ENCODE measurements around the gene IDNK.

IDNK gene

DNA sequence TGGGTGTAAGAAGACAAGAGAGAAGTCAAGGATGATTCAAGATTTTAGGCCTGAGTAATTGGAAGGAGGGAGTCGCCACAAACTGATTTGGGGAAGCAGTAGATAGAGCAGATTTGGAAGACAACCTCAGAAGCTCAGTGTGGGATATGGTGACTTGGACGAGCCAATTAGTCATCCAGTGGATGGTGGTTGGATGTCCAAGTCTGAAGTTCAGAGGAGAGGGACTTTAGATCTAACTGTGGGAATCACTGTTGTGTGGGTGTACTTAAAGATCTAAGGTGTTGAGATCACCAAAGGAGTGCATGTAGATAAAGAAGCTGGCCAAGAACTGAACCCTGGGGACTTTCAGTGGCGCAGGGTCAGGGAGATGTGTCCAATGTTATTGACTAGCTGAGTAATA lies 2.2 kb downstream of the IDNK start:
- TF ChIP-seq, protein P1, sequence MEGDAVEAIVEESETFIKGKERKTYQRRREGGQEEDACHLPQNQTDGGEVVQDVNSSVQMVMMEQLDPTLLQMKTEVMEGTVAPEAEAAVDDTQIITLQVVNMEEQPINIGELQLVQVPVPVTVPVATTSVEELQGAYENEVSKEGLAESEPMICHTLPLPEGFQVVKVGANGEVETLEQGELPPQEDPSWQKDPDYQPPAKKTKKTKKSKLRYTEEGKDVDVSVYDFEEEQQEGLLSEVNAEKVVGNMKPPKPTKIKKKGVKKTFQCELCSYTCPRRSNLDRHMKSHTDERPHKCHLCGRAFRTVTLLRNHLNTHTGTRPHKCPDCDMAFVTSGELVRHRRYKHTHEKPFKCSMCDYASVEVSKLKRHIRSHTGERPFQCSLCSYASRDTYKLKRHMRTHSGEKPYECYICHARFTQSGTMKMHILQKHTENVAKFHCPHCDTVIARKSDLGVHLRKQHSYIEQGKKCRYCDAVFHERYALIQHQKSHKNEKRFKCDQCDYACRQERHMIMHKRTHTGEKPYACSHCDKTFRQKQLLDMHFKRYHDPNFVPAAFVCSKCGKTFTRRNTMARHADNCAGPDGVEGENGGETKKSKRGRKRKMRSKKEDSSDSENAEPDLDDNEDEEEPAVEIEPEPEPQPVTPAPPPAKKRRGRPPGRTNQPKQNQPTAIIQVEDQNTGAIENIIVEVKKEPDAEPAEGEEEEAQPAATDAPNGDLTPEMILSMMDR (IDR thresholded peaks at IDR 0.05), result no peak

DNA sequence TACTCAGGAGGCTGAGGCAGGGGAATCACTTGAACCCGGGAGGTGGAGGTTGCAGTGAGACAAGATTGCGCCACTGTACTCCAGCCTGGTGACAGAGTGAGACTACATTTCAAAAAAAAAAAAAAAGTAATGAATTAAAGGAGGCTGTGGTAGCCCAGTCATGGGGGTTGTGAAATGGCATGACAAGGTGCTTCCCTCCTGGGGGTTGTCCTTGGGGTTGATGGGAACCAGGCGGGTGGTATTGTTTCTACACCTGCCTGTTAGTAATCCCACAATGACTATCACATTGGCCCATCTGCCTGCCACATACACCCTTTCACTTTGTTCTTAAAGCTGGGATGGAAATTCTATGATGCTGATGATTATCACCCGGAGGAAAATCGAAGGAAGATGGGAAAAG lies 5.6 kb downstream of the IDNK start:
- TF ChIP-seq, protein P1 (IDR thresholded peaks at IDR 0.05), result no peak

DNA sequence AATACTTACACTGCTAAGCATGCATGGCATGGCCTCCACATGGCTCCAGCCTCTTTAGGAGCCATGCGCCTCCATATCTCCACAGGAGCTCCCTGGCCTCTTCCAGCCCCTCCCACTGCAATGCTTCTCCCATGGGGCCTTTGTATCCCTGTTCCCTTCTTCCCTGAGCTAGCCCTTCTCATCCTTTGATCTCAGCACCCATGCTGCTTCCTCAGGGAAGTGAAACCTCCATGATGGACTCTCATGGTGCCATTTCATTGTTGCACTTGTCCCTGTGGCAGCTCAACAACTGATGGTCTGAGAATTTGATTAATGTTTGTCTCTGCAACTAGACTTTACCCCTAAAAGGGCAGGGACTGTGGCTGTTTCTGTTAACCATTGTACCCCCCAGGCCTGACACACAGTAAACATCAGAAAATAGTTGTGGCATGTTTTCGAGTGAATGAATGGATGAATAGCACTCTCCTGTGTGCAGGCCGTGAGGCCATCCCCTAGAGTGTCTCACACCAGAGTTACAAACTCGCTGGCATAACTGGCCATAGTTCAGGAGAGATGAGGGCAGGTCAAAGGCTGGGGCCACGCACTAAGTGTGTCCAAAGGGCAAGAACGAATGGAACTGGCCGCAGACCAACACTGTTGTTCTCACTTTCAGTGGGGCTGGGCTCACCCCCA lies 6.6 kb downstream of the IDNK start:
- TF ChIP-seq, protein P1 (IDR thresholded peaks at IDR 0.05), result no peak

DNA sequence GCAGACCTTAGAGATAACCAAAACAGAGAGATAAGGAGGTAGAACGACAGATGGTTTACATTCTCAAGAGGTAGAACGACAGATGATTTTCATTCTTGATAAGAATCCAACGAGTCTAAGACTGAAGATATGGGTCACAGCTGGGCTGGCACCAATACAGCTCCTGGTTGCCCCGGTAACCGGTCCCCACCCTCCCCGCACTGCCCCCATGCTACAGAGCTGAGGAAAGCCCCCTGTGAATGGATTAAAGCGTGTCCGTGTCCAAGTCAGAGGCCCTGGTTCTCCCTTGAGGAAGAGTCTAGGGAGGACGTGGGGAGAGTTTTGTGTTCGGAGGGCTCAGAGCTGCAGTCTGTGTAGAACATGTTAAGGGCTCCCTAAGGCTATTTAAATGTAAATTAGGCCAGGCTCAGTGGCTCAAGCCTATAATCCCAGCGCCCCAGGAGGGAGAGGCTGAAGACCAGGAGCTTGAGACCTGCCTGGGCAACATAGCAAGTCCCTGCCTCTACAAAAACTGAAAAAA lies 8.1 kb downstream of the IDNK start:
- TF ChIP-seq, protein P1 (IDR thresholded peaks at IDR 0.05), result no peak

DNA sequence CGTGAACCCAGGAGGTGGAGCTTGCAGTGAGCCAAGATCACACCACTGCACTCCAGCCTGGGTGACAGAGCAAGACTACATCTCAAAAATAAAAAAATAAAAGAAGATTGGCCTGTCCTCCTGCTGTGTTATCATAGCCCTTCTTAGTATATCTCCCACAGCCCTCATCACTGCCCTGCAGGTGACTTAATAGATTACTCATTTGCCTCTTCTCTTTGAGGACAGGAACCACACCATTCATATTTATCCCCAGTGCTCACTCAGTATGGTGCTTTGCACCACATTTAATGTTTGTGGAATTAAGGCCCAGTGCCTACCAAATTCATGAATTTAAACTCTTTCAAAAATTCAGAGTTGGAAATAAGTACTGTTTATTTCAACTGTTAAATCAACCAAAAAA lies 10.3 kb downstream of the IDNK start:
- TF ChIP-seq, protein P1 (IDR thresholded peaks at IDR 0.05), result no peak

DNA sequence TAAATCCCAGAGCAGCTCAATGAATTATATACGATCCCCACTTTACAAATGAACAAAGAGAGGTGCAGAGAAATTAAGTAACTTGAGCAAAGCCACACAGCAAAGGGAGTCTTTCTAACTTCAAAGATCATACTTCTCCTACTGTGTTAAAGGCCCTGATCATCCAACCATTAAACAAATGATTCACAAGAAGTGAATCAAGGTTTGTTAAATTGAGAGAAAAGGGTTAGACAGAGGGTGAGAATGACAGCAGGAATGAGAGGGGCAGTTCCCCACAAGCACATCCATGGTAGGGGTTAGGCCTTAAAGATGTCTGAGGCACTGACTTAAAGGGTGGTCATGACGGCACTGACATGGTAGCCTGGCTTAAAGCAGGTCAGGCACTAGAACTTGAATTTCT lies 10.7 kb downstream of the IDNK start:
- TF ChIP-seq, protein P1 (IDR thresholded peaks at IDR 0.05), result no peak

DNA sequence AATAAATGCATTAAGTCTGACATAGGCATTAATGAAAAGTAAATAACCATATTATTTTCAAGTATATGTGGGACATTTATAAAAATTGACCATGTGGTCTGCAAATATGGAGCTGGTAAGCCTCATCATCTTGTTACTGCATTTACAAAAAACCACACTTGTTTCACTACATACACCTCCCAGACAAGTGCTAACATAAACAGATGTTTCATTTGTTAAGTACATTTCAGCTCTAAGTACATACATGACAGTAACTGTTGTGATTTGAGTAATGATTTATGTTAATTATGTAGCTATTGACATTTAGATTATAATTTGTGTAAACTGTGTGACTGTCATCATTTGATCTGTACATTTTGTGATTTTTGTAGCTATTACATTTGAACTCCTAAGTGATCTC lies 13.9 kb downstream of the IDNK start:
- TF ChIP-seq, protein P1 (IDR thresholded peaks at IDR 0.05), result no peak

DNA sequence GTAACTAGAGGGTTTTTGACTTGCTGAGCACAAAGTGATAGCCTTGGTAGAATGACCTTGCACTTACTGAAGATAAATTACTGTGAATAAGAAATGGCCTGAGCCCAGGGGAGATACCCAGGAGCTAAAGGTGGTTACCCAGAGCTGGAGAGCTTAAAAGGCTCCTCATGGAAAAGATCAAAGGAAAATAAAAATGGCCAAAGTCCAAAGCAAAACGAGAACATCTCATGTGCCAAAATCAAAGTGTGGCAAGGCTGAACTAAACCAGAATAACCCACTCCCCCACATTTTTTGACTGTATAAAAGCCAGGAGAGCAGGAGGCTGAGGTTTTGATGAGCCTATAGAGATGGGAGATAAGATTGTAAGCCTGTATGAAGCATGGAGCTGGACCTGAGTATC lies 14.4 kb downstream of the IDNK start:
- TF ChIP-seq, protein P1 (IDR thresholded peaks at IDR 0.05), result no peak

Data from LNCAP (cell line).